Stimulated activated naive CD8-positive, alpha-beta T cell treated with anti-CD3 and anti-CD28 coated beads, Interleukin-15, Interleukin-2, amounts not matched to agents 100 ng/mL and 50 ng/mL, for 24 hours (primary cell): ENCODE data around the gene NCKAP5.
"Not testable (repeated sequence)": the region's sequence is repeated elsewhere in the genome, so short reads cannot be mapped to it uniquely, and the experiment has no call there.

Source experiments
- H3K27ac Mint-ChIP-seq: one replicate; pipeline ENCODE4 v1.8.0; 2021; ENCODE audit warnings: mild to moderate bottlenecking, mixed read lengths
- H3K27me3 Mint-ChIP-seq: one replicate; pipeline ENCODE4 v1.8.0; 2021; ENCODE audit warnings: mixed read lengths
- H3K36me3 Mint-ChIP-seq: one replicate; pipeline ENCODE4 v1.8.0; 2021; ENCODE audit warnings: low read depth, mixed read lengths
- H3K4me1 Mint-ChIP-seq: one replicate; pipeline ENCODE4 v1.8.0; 2021; ENCODE audit warnings: low read depth, mixed read lengths
- H3K4me3 Mint-ChIP-seq: one replicate; pipeline ENCODE4 v1.8.0; 2021; ENCODE audit warnings: mild to moderate bottlenecking, mixed read lengths
- H3K9me3 Mint-ChIP-seq: one replicate; pipeline ENCODE4 v1.8.0; 2021; ENCODE audit warnings: mixed read lengths

Gene NCKAP5

GRCh38 chr2:133519677-133520076 is 48.6 kb downstream of the NCKAP5 start:
- H3K4me3 Mint-ChIP-seq, H3K36me3 Mint-ChIP-seq, H3K27me3 Mint-ChIP-seq, H3K27ac Mint-ChIP-seq, H3K4me1 Mint-ChIP-seq, H3K9me3 Mint-ChIP-seq: not testable (repeated sequence)

- H3K4me3 Mint-ChIP-seq: no peak overlapping the region
- peaks cover 3% of the 10 kb centered on the region for H3K27me3 Mint-ChIP-seq
- H3K36me3 Mint-ChIP-seq: no peaks in the 10 kb centered on the region
- H3K27ac Mint-ChIP-seq: no peak overlapping the region
- no peaks in the 10 kb centered on the region for H3K4me1 Mint-ChIP-seq
- H3K9me3 Mint-ChIP-seq: no peaks in the 10 kb centered on the region
These were observed 49.4 kb downstream of the NCKAP5 start for GRCh38 chr2:133518700-133519344.

- H3K4me3 Mint-ChIP-seq: no peak overlapping the region
- no peak overlapping the region for H3K27ac Mint-ChIP-seq
- H3K9me3 Mint-ChIP-seq: no peaks in the 10 kb centered on the region
- peaks cover 3% of the 10 kb centered on the region for H3K27me3 Mint-ChIP-seq
- H3K4me1 Mint-ChIP-seq: no peaks in the 10 kb centered on the region
- no peaks in the 10 kb centered on the region for H3K36me3 Mint-ChIP-seq
These were observed 50.4 kb downstream of the NCKAP5 start for GRCh38 chr2:133517876-133518275.

- Mint-ChIP-seq H3K27ac (no peak overlapping the region), H3K4me3 (no peak overlapping the region), H3K9me3 (no peaks in the 10 kb centered on the region), H3K4me1 (no peaks in the 10 kb centered on the region), H3K36me3 (no peaks in the 10 kb centered on the region), H3K27me3 (peaks cover 3% of the 10 kb centered on the region)
These were observed 51.7 kb downstream of the NCKAP5 start for GRCh38 chr2:133516405-133517026.

- Mint-ChIP-seq H3K9me3 (no peaks in the 10 kb centered on the region), H3K27ac (no peak overlapping the region), H3K4me3 (no peak overlapping the region), H3K4me1 (no peaks in the 10 kb centered on the region), H3K36me3 (no peaks in the 10 kb centered on the region), H3K27me3 (peaks cover 3% of the 10 kb centered on the region)
These were observed 53.0 kb downstream of the NCKAP5 start for GRCh38 chr2:133515271-133515670.

GRCh38 chr2:133513893-133514292 is 54.4 kb downstream of the NCKAP5 start:
- Mint-ChIP-seq H3K4me1 (no peaks in the 10 kb centered on the region), H3K9me3 (no peaks in the 10 kb centered on the region), H3K27me3 (no peaks in the 10 kb centered on the region), H3K27ac (no peak overlapping the region), H3K4me3 (no peak overlapping the region), H3K36me3 (no peaks in the 10 kb centered on the region)

- no peak overlapping the region for H3K4me3 Mint-ChIP-seq
- no peaks in the 10 kb centered on the region for H3K9me3 Mint-ChIP-seq
- H3K36me3 Mint-ChIP-seq: no peaks in the 10 kb centered on the region
- H3K27me3 Mint-ChIP-seq: no peaks in the 10 kb centered on the region
- H3K27ac Mint-ChIP-seq: no peak overlapping the region
- H3K4me1 Mint-ChIP-seq: no peaks in the 10 kb centered on the region
These were observed 56.1 kb downstream of the NCKAP5 start for GRCh38 chr2:133512121-133512520.

- Mint-ChIP-seq H3K27ac (no peak overlapping the region), H3K4me3 (no peak overlapping the region), H3K27me3 (no peaks in the 10 kb centered on the region), H3K4me1 (no peaks in the 10 kb centered on the region), H3K36me3 (no peaks in the 10 kb centered on the region), H3K9me3 (no peaks in the 10 kb centered on the region)
These were observed 56.6 kb downstream of the NCKAP5 start for GRCh38 chr2:133511679-133512078.

GRCh38 chr2:133509777-133510176 is 58.5 kb downstream of the NCKAP5 start:
- H3K9me3 Mint-ChIP-seq: no peaks in the 10 kb centered on the region
- H3K4me1 Mint-ChIP-seq: no peaks in the 10 kb centered on the region
- H3K27ac Mint-ChIP-seq: no peak overlapping the region
- H3K4me3 Mint-ChIP-seq: no peak overlapping the region
- H3K36me3 Mint-ChIP-seq: no peaks in the 10 kb centered on the region
- H3K27me3 Mint-ChIP-seq: no peaks in the 10 kb centered on the region

GRCh38 chr2:133508546-133509165 is 59.6 kb downstream of the NCKAP5 start:
- H3K4me3 Mint-ChIP-seq: no peak overlapping the region
- no peaks in the 10 kb centered on the region for H3K27me3 Mint-ChIP-seq

GRCh38 chr2:133506996-133507395 is 61.3 kb downstream of the NCKAP5 start:
- H3K4me3 Mint-ChIP-seq: no peak overlapping the region
- H3K4me1 Mint-ChIP-seq: no peaks in the 10 kb centered on the region

More at GRCh38 chr2:133508546-133509165, 59.6 kb downstream of the NCKAP5 start:
- H3K36me3 Mint-ChIP-seq: no peaks in the 10 kb centered on the region
- no peak overlapping the region for H3K27ac Mint-ChIP-seq
- no peaks in the 10 kb centered on the region for H3K9me3 Mint-ChIP-seq
- H3K4me1 Mint-ChIP-seq: no peaks in the 10 kb centered on the region

GRCh38 chr2:133504566-133505505 is 63.4 kb downstream of the NCKAP5 start:
- no peaks in the 10 kb centered on the region for H3K4me1 Mint-ChIP-seq
- H3K4me3 Mint-ChIP-seq: no peak overlapping the region
- no peaks in the 10 kb centered on the region for H3K36me3 Mint-ChIP-seq
- H3K27ac Mint-ChIP-seq: no peak overlapping the region
- peaks cover 4% of the 10 kb centered on the region for H3K27me3 Mint-ChIP-seq
- H3K9me3 Mint-ChIP-seq: no peaks in the 10 kb centered on the region

More at GRCh38 chr2:133506996-133507395, 61.3 kb downstream of the NCKAP5 start:
- Mint-ChIP-seq H3K9me3 (no peaks in the 10 kb centered on the region), H3K27ac (no peak overlapping the region), H3K27me3 (peaks cover 2% of the 10 kb centered on the region), H3K36me3 (no peaks in the 10 kb centered on the region)

GRCh38 chr2:133503927-133504326 is 64.3 kb downstream of the NCKAP5 start:
- no peak overlapping the region for H3K27ac Mint-ChIP-seq
- H3K9me3 Mint-ChIP-seq: no peaks in the 10 kb centered on the region
- H3K36me3 Mint-ChIP-seq: no peaks in the 10 kb centered on the region
- peaks cover 4% of the 10 kb centered on the region for H3K27me3 Mint-ChIP-seq
- no peak overlapping the region for H3K4me3 Mint-ChIP-seq
- no peaks in the 10 kb centered on the region for H3K4me1 Mint-ChIP-seq

- H3K36me3 Mint-ChIP-seq: no peaks in the 10 kb centered on the region
- H3K4me3 Mint-ChIP-seq: no peak overlapping the region
- no peaks in the 10 kb centered on the region for H3K9me3 Mint-ChIP-seq
- peaks cover 4% of the 10 kb centered on the region for H3K27me3 Mint-ChIP-seq
- H3K4me1 Mint-ChIP-seq: no peaks in the 10 kb centered on the region
- H3K27ac Mint-ChIP-seq: no peak overlapping the region
These were observed 64.9 kb downstream of the NCKAP5 start for GRCh38 chr2:133503323-133503722.

GRCh38 chr2:133502678-133503077 is 65.6 kb downstream of the NCKAP5 start:
- H3K27ac Mint-ChIP-seq: no peak overlapping the region
- H3K27me3 Mint-ChIP-seq: peaks cover 7% of the 10 kb centered on the region
- no peaks in the 10 kb centered on the region for H3K36me3 Mint-ChIP-seq
- no peaks in the 10 kb centered on the region for H3K4me1 Mint-ChIP-seq
- H3K9me3 Mint-ChIP-seq: no peaks in the 10 kb centered on the region
- H3K4me3 Mint-ChIP-seq: no peak overlapping the region
